H1 (cell line): ENCODE results near the gene TMEM131L. TPM values are rescaled to one million over a fixed set of nuclear protein-coding genes. Genes with fewer than 3 reads are reported as not detected.
"Not testable (repeated sequence)": the region's sequence is repeated elsewhere in the genome, so short reads cannot be mapped to it uniquely, and the experiment has no call there.

ENCODE experiments used
- CTCF ChIA-PET: fragments of 300-600 bp; sonication (Branson Sonifier 250); formaldehyde crosslinking; loops from one replicate; lab custom pipeline; 2021; ENCODE audit not compliant: partially characterized antibody; lab: Charles Lee
- POLR2A ChIA-PET: fragments of 300-600 bp; sonication (Branson Sonifier 250); formaldehyde crosslinking; loops from one replicate; lab custom pipeline; 2021; ENCODE audit warnings: inconsistent platforms; ENCODE audit not compliant: partially characterized antibody; lab: Charles Lee
- DNase-seq, 2 experiments: peaks; one replicate each; pipeline versions ENCODE4 v3.0.0 to v3.0.0-alpha.2; 2010 to 2022; ENCODE audit warnings: low spot score in 2 of 2, low read depth in 1 of 2, mixed read lengths in 1 of 2
- FAIRE-seq: peaks from 2 replicates; lab custom pipeline; 2011; peaks lifted over from hg19 to GRCh38; lab: Jason Lieb, UNC
- H2AFZ ChIP-seq: 2 replicates; pipeline ENCODE4 v1.8.1; 2012; ENCODE audit warnings: low read length, inconsistent platforms
- H2AK5ac ChIP-seq: 2 replicates; pipeline ENCODE4 v1.6.1; 2013; ENCODE audit warnings: low read depth, low read length
- H2BK120ac ChIP-seq: replicated peaks from 2 replicates; pipeline ENCODE3; 2013; ENCODE audit warnings: low read depth, low read length, inconsistent platforms
- H2BK12ac ChIP-seq: 2 replicates; pipeline ENCODE4 v1.6.1; 2013; ENCODE audit warnings: low read depth, low read length
- H2BK15ac ChIP-seq: 2 replicates; pipeline ENCODE4 v1.6.1; 2013; ENCODE audit warnings: low read length
- H2BK20ac ChIP-seq: 2 replicates; pipeline ENCODE4 v1.6.1; 2013; ENCODE audit warnings: low read length
- H2BK5ac ChIP-seq: 2 replicates; pipeline ENCODE4 v1.6.1; 2013; ENCODE audit warnings: low read depth, low read length
- H3K14ac ChIP-seq: 2 replicates; pipeline ENCODE4 v1.6.1; 2013; ENCODE audit warnings: inconsistent platforms; ENCODE audit not compliant: insufficient read length
- H3K18ac ChIP-seq: 2 replicates; pipeline ENCODE4 v1.6.1; 2013; ENCODE audit warnings: low read length; ENCODE audit errors: extremely low read depth
- H3K23ac ChIP-seq: 2 replicates; pipeline ENCODE4 v1.6.1; 2013; ENCODE audit warnings: inconsistent platforms; ENCODE audit not compliant: insufficient read length
- H3K23me2 ChIP-seq: 2 replicates; pipeline ENCODE4 v1.6.1; 2013; ENCODE audit warnings: low read depth, low read length
- H3K27ac ChIP-seq: 2 replicates; pipeline ENCODE4 v1.6.1; 2011; ENCODE audit warnings: low read depth, low read length, inconsistent platforms
- H3K27me3 ChIP-seq, 4 experiments: replicated peaks in 1 of 4; 1 replicate in 1 of 4; 2 replicates in 3 of 4; pipeline versions ENCODE4 v1.6.1 to v1.8.1; 2011 to 2013; ENCODE audit warnings: low read length in 3 of 4, mild to moderate bottlenecking in 3 of 4, inconsistent platforms in 2 of 4, mixed read lengths in 2 of 4, moderate library complexity in 1 of 4; ENCODE audit not compliant: control insufficient read depth in 3 of 4, insufficient read depth in 3 of 4; ENCODE audit errors: extremely low read depth in 1 of 4
- H3K36me3 ChIP-seq, 4 experiments: 2 replicates each; pipeline versions ENCODE4 v1.6.1 to v1.8.1; 2011 to 2013; ENCODE audit warnings: mild to moderate bottlenecking in 4 of 4, low read length in 3 of 4, moderate library complexity in 2 of 4, control low read depth in 1 of 4, inconsistent platforms in 1 of 4; ENCODE audit not compliant: insufficient read depth in 4 of 4, control insufficient read depth in 2 of 4
- H3K4ac ChIP-seq: replicated peaks from 2 replicates; pipeline ENCODE3; 2013; ENCODE audit warnings: low read length, low read depth, mixed read lengths, inconsistent platforms; ENCODE audit not compliant: insufficient read length
- H3K4me1 ChIP-seq, 4 experiments: replicated peaks in 1 of 4; 1 replicate in 1 of 4; 2 replicates in 3 of 4; pipeline versions ENCODE4 v1.6.1 to v1.8.1; 2011 to 2013; ENCODE audit warnings: low read length in 3 of 4, inconsistent platforms in 2 of 4, mixed read lengths in 1 of 4; ENCODE audit not compliant: insufficient read depth in 4 of 4, control insufficient read depth in 3 of 4
- H3K4me2 ChIP-seq, 2 experiments: 2 replicates each; pipeline versions ENCODE4 v1.6.1 to v1.8.1; 2011 to 2013; ENCODE audit warnings: low read depth in 2 of 2, low read length in 2 of 2, control low read depth in 1 of 2, inconsistent platforms in 1 of 2, mild to moderate bottlenecking in 1 of 2; ENCODE audit not compliant: insufficient read depth in 1 of 2
- H3K4me3 ChIP-seq, 4 experiments: fragments of 200-600, 300-600 bp in 1 of 4; sonication (generic), shearing (Covaris generic), sonication (Bioruptor Twin) in 1 of 4; 2 replicates each; pipeline versions ENCODE4 v1.5.1 to v1.8.1; 2011 to 2016; ENCODE audit warnings: low read length in 4 of 4, low read depth in 3 of 4, control low read depth in 2 of 4, inconsistent platforms in 2 of 4, mild to moderate bottlenecking in 2 of 4, mixed read lengths in 1 of 4, moderate library complexity in 1 of 4; ENCODE audit not compliant: insufficient read depth in 2 of 4; ENCODE audit errors: extremely low read depth in 1 of 4
- H3K56ac ChIP-seq: replicated peaks from 2 replicates; pipeline ENCODE3; 2013; ENCODE audit warnings: low read depth, mild to moderate bottlenecking, mixed read lengths, low read length, inconsistent platforms; ENCODE audit not compliant: insufficient read length
- H3K79me1 ChIP-seq: 2 replicates; pipeline ENCODE4 v1.6.1; 2013; ENCODE audit warnings: low read depth, low read length, control low read depth
- H3K79me2 ChIP-seq, 2 experiments: 2 replicates each; pipeline versions ENCODE4 v1.6.1 to v1.8.1; 2012 to 2013; ENCODE audit warnings: low read length in 2 of 2, mild to moderate bottlenecking in 2 of 2, inconsistent platforms in 1 of 2; ENCODE audit not compliant: insufficient read depth in 2 of 2, control insufficient read depth in 1 of 2
- H3K9ac ChIP-seq, 4 experiments: replicated peaks in 1 of 4; 1 replicate in 1 of 4; 2 replicates in 3 of 4; pipeline versions ENCODE4 v1.6.1 to v1.8.1; 2011 to 2013; ENCODE audit warnings: low read depth in 3 of 4, low read length in 3 of 4, control low read depth in 2 of 4, mild to moderate bottlenecking in 2 of 4, moderate library complexity in 2 of 4, inconsistent platforms in 1 of 4; ENCODE audit errors: extremely low read depth in 1 of 4
- H3K9me3 ChIP-seq, 2 experiments: 2 replicates each; pipeline versions ENCODE4 v1.6.1 to v1.8.1; 2012 to 2013; ENCODE audit warnings: mild to moderate bottlenecking in 2 of 2, moderate library complexity in 2 of 2, control low read depth in 1 of 2, inconsistent platforms in 1 of 2, low read depth in 1 of 2, low read length in 1 of 2, mixed read lengths in 1 of 2; ENCODE audit not compliant: insufficient read depth in 2 of 2
- H4K20me1 ChIP-seq, 2 experiments: replicated peaks in 1 of 2; 2 replicates each; pipeline versions ENCODE3 to v1.8.1; 2011 to 2013; ENCODE audit warnings: inconsistent platforms in 2 of 2, low read length in 2 of 2, mild to moderate bottlenecking in 1 of 2; ENCODE audit not compliant: insufficient read depth in 2 of 2, control insufficient read depth in 1 of 2
- H4K5ac ChIP-seq: 2 replicates; pipeline ENCODE4 v1.6.1; 2013; ENCODE audit warnings: low read length, low read depth, mixed read lengths, inconsistent platforms; ENCODE audit not compliant: insufficient read length
- H4K8ac ChIP-seq: 2 replicates; pipeline ENCODE4 v1.8.0; 2013; ENCODE audit warnings: mild to moderate bottlenecking, moderate library complexity, low read length, inconsistent platforms; ENCODE audit not compliant: insufficient read depth; ENCODE audit errors: extremely low read depth
- H4K91ac ChIP-seq: replicated peaks from 2 replicates; pipeline ENCODE3; 2013; ENCODE audit warnings: low read length, mixed read lengths, inconsistent platforms; ENCODE audit not compliant: insufficient read length
- WGBS, 2 experiments: shearing (Covaris generic) in 1 of 2; methylation state at CpG; one replicate each; pipeline versions ENCODE4 v1.1.6 to v1.1.7; 2013 to 2015; ENCODE audit warnings: low lambda C conversion rate in 2 of 2, mixed read lengths in 2 of 2, inconsistent platforms in 1 of 2, low coverage in 1 of 2, missing lambda C conversion rate in 1 of 2; ENCODE audit not compliant: insufficient replicate concordance in 2 of 2, insufficient coverage in 1 of 2, insufficient read length in 1 of 2; ENCODE audit errors: extremely low coverage in 1 of 2, missing lambda C conversion rate in 1 of 2; 5-methylcytosine and 5-hydroxymethylcytosine counted together
- polyA plus RNA-seq, 7 experiments: library from polyadenylated mRNA; depleted of rRNA in 3 of 7; stranded (reverse) in 5 of 7; unstranded in 2 of 7; fragments of >200 nt in 5 of 7; fragments of 200-250 nt in 2 of 7; gene quantifications; 1 replicate in 5 of 7; 2 replicates in 1 of 7; 4 replicates in 1 of 7; pipeline versions ENCODE4 v1.2.1 to v1.2.3, GENCODE V29; 2011 to 2013; ENCODE audit warnings: missing spikeins in 2 of 7, mixed read lengths in 2 of 7
- total RNA-seq: library from RNA; stranded (reverse); fragmentation: NEBNext Ultra II Directional; extraction: Animal tissue kit (Norgen Biotek cat#: 25700); gene quantifications from 2 replicates; pipeline ENCODE4 v1.2.1, GENCODE V29; 2021

The TMEM131L gene
- total and polyA plus RNA-seq, 2 of the 8 experiments (the other 6 are each of a cell fraction or from before 2014, with no cell fraction given), result 14.3 to 26.1 TPM

GRCh38 chr4:153567660-153568059 is 101.5 kb downstream of the TMEM131L start:
- H3K9me3 ChIP-seq, POLR2A ChIA-PET, H3K79me2 ChIP-seq, H3K4me1 ChIP-seq, H3K23ac ChIP-seq, H3K23me2 ChIP-seq, H2BK12ac ChIP-seq, H2BK5ac ChIP-seq, H3K27me3 ChIP-seq, H2AFZ ChIP-seq, H3K4me2 ChIP-seq, H4K91ac ChIP-seq, H3K4me3 ChIP-seq, H4K8ac ChIP-seq, DNase-seq, FAIRE-seq, H4K20me1 ChIP-seq, H3K56ac ChIP-seq, H3K9ac ChIP-seq, H2BK120ac ChIP-seq, H3K36me3 ChIP-seq, H2BK15ac ChIP-seq, H3K18ac ChIP-seq, H2BK20ac ChIP-seq, H3K4ac ChIP-seq, H3K27ac ChIP-seq, H2AK5ac ChIP-seq, H4K5ac ChIP-seq, H3K79me1 ChIP-seq, H3K14ac ChIP-seq: not testable (repeated sequence)
- CTCF ChIA-PET, result interaction anchor here (0.7 to 1.4 kb wide), 6 partner anchors 12 to 222 kb away, joined by 3 to 4 read pairs (median 3); no protein-coding TSS in a partner anchor
- 100% methylated on average over 3 of the region's 3 CpGs; no CpG with 5 or more reads in 1 of the 2 experiments for WGBS, 2 experiments
